ENCODE results near the gene CFAP20DC. TPM values are rescaled to one million over a fixed set of nuclear protein-coding genes. Genes with fewer than 3 reads are reported as not detected.

Gene CFAP20DC
- total and polyA plus RNA-seq, 2 of the 8 experiments (the other 6 are each of a cell fraction or from before 2014, with no cell fraction given), result 2.2 to 2.8 TPM

GRCh38 chr3:58979840-58980239, 70.0 kb downstream of the CFAP20DC start:
- Histone ChIP-seq H3K27ac (ENCODE audit: low read depth, low read length) (no peak overlapping the region), H4K8ac (ENCODE audit: extremely low read depth, insufficient read depth, low read length) (no peak overlapping the region), H3K56ac (replicated peaks; ENCODE audit: insufficient read length, low read depth, low read length) (no peak overlapping the region), H2AK5ac (ENCODE audit: low read depth, low read length) (no peak overlapping the region), H3K27me3 (replicated peaks in 1 of 4; ENCODE audit: control insufficient read depth in 3 of 4, extremely low read depth in 1 of 4, insufficient read depth in 3 of 4, low read length in 3 of 4) (no peaks in the 10 kb centered on the region), H3K9me3 (ENCODE audit: insufficient read depth in 2 of 2, low read depth in 1 of 2, low read length in 1 of 2) (no peaks in the 10 kb centered on the region), H3K79me1 (ENCODE audit: low read depth, low read length) (no peaks in the 10 kb centered on the region), H4K20me1 (replicated peaks in 1 of 2; ENCODE audit: control insufficient read depth in 1 of 2, insufficient read depth in 2 of 2, low read length in 2 of 2) (no peaks in the 10 kb centered on the region), H2BK20ac (ENCODE audit: low read length) (no peak overlapping the region), H3K23ac (ENCODE audit: insufficient read length) (no peak overlapping the region), H3K36me3 (ENCODE audit: control insufficient read depth in 2 of 4, insufficient read depth in 4 of 4, low read length in 3 of 4) (no peaks in the 10 kb centered on the region), H3K4me3 (ENCODE audit: extremely low read depth in 1 of 4, insufficient read depth in 2 of 4, low read depth in 3 of 4, low read length in 4 of 4) (no peak overlapping the region), H2BK12ac (ENCODE audit: low read depth, low read length) (no peak overlapping the region), H3K4me2 (ENCODE audit: insufficient read depth in 1 of 2, low read depth in 2 of 2, low read length in 2 of 2) (no peak overlapping the region), H4K91ac (replicated peaks; ENCODE audit: insufficient read length, low read length) (no peak overlapping the region), H3K4ac (replicated peaks; ENCODE audit: insufficient read length, low read depth, low read length) (no peak overlapping the region), H2AFZ (ENCODE audit: low read length) (no peak overlapping the region), H3K18ac (ENCODE audit: extremely low read depth, low read length) (no peak overlapping the region), H3K9ac (replicated peaks in 1 of 4; ENCODE audit: extremely low read depth in 1 of 4, low read depth in 3 of 4, low read length in 3 of 4) (no peak overlapping the region), H3K23me2 (ENCODE audit: low read depth, low read length) (no peaks in the 10 kb centered on the region), H2BK5ac (ENCODE audit: low read depth, low read length) (no peak overlapping the region), H3K14ac (ENCODE audit: insufficient read length) (no peak overlapping the region), H2BK120ac (replicated peaks; ENCODE audit: low read depth, low read length) (no peak overlapping the region), H2BK15ac (ENCODE audit: low read length) (no peak overlapping the region), H3K4me1 (replicated peaks in 1 of 4; ENCODE audit: control insufficient read depth in 3 of 4, insufficient read depth in 4 of 4, low read length in 3 of 4) (no peaks in the 10 kb centered on the region), H3K79me2 (ENCODE audit: control insufficient read depth in 1 of 2, insufficient read depth in 2 of 2, low read length in 2 of 2) (no peaks in the 10 kb centered on the region), H4K5ac (ENCODE audit: insufficient read length, low read depth, low read length) (no peak overlapping the region)
- ChIA-PET POLR2A (ENCODE audit: partially characterized antibody) (no interaction called here), CTCF (ENCODE audit: partially characterized antibody) (no interaction called here)
- FAIRE-seq, result no peak
- WGBS, 2 experiments (ENCODE audit: extremely low coverage in 1 of 2, insufficient coverage in 1 of 2, insufficient read length in 1 of 2, insufficient replicate concordance in 2 of 2, low coverage in 1 of 2, low lambda C conversion rate in 2 of 2, missing lambda C conversion rate in 1 of 2), result 91% methylated on average over 4 of the region's 4 CpGs; no CpG with 5 or more reads in 1 of the 2 experiments
- no peak for DNase-seq (ENCODE audit: low read depth in 1 of 2, low spot score in 2 of 2)
- TF ChIP-seq, protein P1, sequence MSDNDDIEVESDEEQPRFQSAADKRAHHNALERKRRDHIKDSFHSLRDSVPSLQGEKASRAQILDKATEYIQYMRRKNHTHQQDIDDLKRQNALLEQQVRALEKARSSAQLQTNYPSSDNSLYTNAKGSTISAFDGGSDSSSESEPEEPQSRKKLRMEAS (IDR thresholded peaks at IDR 0.05), result no peak
- TF ChIP-seq ZNF274 (IDR thresholded peaks at IDR 0.05; ENCODE audit: borderline replicate concordance, extremely low read depth, low read length), result no peak
- no peak for TF ChIP-seq FOSL1 (IDR thresholded peaks at IDR 0.05; ENCODE audit: insufficient read depth, low read depth, low read length)
- TF ChIP-seq POLR2A (IDR thresholded peaks at IDR 0.05; ENCODE audit: control extremely low read depth in 1 of 2, low read depth in 2 of 2, low read length in 2 of 2), result no peak
- TF ChIP-seq USF2 (IDR thresholded peaks at IDR 0.05; ENCODE audit: low read length), result no peak
- TF ChIP-seq HDAC6 (IDR thresholded peaks at IDR 0.05; ENCODE audit: low read depth, low read length), result no peak
- TF ChIP-seq SIX5 (IDR thresholded peaks at IDR 0.05; ENCODE audit: low read depth, low read length), result no peak
- TF ChIP-seq CREB1 (IDR thresholded peaks at IDR 0.05), result no peak
- no peak for TF ChIP-seq POU5F1 (IDR thresholded peaks at IDR 0.05; ENCODE audit: low read depth, low read length)
- no peak for TF ChIP-seq NANOG (IDR thresholded peaks at IDR 0.05; ENCODE audit: insufficient read depth, low read depth, low read length, poor library complexity, severe bottlenecking)
- TF ChIP-seq, protein P2, sequence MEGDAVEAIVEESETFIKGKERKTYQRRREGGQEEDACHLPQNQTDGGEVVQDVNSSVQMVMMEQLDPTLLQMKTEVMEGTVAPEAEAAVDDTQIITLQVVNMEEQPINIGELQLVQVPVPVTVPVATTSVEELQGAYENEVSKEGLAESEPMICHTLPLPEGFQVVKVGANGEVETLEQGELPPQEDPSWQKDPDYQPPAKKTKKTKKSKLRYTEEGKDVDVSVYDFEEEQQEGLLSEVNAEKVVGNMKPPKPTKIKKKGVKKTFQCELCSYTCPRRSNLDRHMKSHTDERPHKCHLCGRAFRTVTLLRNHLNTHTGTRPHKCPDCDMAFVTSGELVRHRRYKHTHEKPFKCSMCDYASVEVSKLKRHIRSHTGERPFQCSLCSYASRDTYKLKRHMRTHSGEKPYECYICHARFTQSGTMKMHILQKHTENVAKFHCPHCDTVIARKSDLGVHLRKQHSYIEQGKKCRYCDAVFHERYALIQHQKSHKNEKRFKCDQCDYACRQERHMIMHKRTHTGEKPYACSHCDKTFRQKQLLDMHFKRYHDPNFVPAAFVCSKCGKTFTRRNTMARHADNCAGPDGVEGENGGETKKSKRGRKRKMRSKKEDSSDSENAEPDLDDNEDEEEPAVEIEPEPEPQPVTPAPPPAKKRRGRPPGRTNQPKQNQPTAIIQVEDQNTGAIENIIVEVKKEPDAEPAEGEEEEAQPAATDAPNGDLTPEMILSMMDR (IDR thresholded peaks at IDR 0.05; ENCODE audit: control extremely low read depth in 1 of 3, insufficient read depth in 1 of 3, low read depth in 1 of 3, low read length in 3 of 3), result no peak
- TF ChIP-seq GABPA (IDR thresholded peaks at IDR 0.05; ENCODE audit: borderline replicate concordance, insufficient read depth, low read length), result no peak

Measured in H1 (cell line).